ENCODE data around the gene C6orf141.

Gene C6orf141

GRCh38 chr6:49550492-49551077 is at the start of gene C6orf141:
Gene C6orf141, plus strand, starts transcription at chr6:49550668. Its CDS starts 125 bp downstream, at chr6:49550793.
- peak; percentile 72 for DNase-seq

- DNase-seq: no peak
These were observed 45.8 kb upstream of the C6orf141 start for GRCh38 chr6:49504666-49505065.

GRCh38 chr6:49506569-49507111 is 43.8 kb upstream of the C6orf141 start:
- no peak for DNase-seq

GRCh38 chr6:49509342-49509741 is 41.1 kb upstream of the C6orf141 start:
- DNase-seq: no peak

GRCh38 chr6:49513153-49513989 is 37.1 kb upstream of the C6orf141 start:
- no peak for DNase-seq

GRCh38 chr6:49514571-49515484 is 35.6 kb upstream of the C6orf141 start:
- no peak for DNase-seq

- DNase-seq: no peak
These were observed 34.9 kb upstream of the C6orf141 start for GRCh38 chr6:49515485-49516146.

- DNase-seq: no peak
These were observed 34.3 kb upstream of the C6orf141 start for GRCh38 chr6:49516147-49516505.

- no peak for DNase-seq
These were observed 32.5 kb upstream of the C6orf141 start for GRCh38 chr6:49517919-49518318.

GRCh38 chr6:49519660-49520059 is 30.8 kb upstream of the C6orf141 start:
- DNase-seq: no peak

GRCh38 chr6:49522710-49523593 is 27.5 kb upstream of the C6orf141 start:
- no peak for DNase-seq

GRCh38 chr6:49523901-49524300 is 26.6 kb upstream of the C6orf141 start:
- no peak for DNase-seq

GRCh38 chr6:49524541-49524940 is 25.9 kb upstream of the C6orf141 start:
- DNase-seq: no peak

- no peak for DNase-seq
These were observed 23.9 kb upstream of the C6orf141 start for GRCh38 chr6:49526598-49526997.

- DNase-seq: no peak
These were observed 23.1 kb upstream of the C6orf141 start for GRCh38 chr6:49527320-49527719.

GRCh38 chr6:49528571-49528970 is 21.9 kb upstream of the C6orf141 start:
- no peak for DNase-seq

- no peak for DNase-seq
These were observed 20.2 kb upstream of the C6orf141 start for GRCh38 chr6:49530141-49530776.

- peak; percentile 63 for DNase-seq
These were observed 18.5 kb upstream of the C6orf141 start for GRCh38 chr6:49531774-49532569.

- DNase-seq: no peak
These were observed 14.7 kb upstream of the C6orf141 start for GRCh38 chr6:49535795-49536194.

GRCh38 chr6:49539102-49539501 is 11.4 kb upstream of the C6orf141 start:
- DNase-seq: no peak
